Measurements from ENCODE around the gene HSD3B7. TPM values are rescaled to one million over a fixed set of nuclear protein-coding genes. Genes with fewer than 3 reads are reported as not detected.

Gene HSD3B7
- polyA plus RNA-seq, 1 donor = 11.7 TPM

DNA sequence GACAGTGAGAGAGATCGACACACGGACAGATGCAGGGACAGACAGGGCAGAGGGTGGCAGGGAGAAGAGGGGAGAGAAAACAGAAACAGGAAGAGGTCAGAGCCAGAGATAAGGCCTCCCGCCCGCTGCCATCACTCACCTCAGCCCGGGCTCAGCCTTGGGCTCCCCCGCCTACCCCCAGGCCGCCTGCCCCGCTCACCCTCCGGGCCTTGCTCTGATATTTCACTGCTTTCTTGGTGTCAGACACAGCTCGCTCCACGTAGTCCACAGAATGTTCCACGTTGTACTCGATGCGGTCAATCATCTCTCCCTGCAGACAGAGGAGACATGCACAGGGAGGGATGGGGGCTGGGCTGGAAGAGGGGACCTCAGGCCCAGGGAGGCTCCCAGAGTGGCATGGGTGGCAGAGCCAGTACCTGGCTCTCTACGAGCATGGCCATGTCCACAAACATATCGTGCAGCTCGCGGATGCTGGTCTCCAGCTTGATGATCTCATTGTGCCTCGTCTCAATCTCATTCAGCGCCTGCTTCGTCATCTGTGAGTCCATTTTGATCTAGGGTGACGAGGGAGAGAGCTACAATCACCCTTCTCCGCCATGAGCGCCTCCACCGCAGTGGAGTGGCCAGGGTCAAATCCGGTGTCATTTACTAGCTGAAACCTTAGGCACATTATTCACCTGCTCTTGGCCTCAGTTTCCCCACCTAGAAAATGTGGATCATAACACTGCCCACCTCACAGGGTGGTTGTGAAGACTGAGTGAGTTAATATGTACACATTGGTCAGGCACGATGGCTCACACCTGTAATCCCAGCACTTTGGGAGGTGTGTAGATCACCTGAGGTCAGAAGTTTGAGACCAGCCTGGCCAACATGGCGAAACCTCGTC lies 8.2 kb downstream of the HSD3B7 start:
- H3K9me3 ChIP-seq (ENCODE audit: control insufficient read depth, low read depth, low read length) = no peaks in the 10 kb centered on the region
- peaks cover 2% of the 10 kb centered on the region for H3K27me3 ChIP-seq (ENCODE audit: control insufficient read depth, insufficient read depth, low read length)
- WGBS (ENCODE audit: insufficient coverage, low lambda C conversion rate) = no CpG with 5 or more reads among the region's 29 CpGs
- no peak for DNase-seq
- H3K36me3 ChIP-seq (ENCODE audit: control insufficient read depth, insufficient read depth, low read length) = peaks cover 5% of the 10 kb centered on the region
- peaks cover 20% of the 10 kb centered on the region for H3K4me1 ChIP-seq (ENCODE audit: control insufficient read depth, insufficient read depth, low read length)
- H3K27ac ChIP-seq (ENCODE audit: low read length) = no peak overlapping the region
- H3K4me3 ChIP-seq (ENCODE audit: low read length) = no peak overlapping the region

- Histone ChIP-seq H3K4me3 (ENCODE audit: low read length) (no peak overlapping the region), H3K27me3 (ENCODE audit: control insufficient read depth, insufficient read depth, low read length) (peaks cover 2% of the 10 kb centered on the region), H3K9me3 (ENCODE audit: control insufficient read depth, low read depth, low read length) (no peaks in the 10 kb centered on the region), H3K4me1 (ENCODE audit: control insufficient read depth, insufficient read depth, low read length) (peaks cover 35% of the 10 kb centered on the region), H3K36me3 (ENCODE audit: control insufficient read depth, insufficient read depth, low read length) (no peaks in the 10 kb centered on the region), H3K27ac (ENCODE audit: low read length) (no peak overlapping the region)
- no peak for DNase-seq
- 100% methylated on average over 1 of the region's 11 CpGs for WGBS (ENCODE audit: insufficient coverage, low lambda C conversion rate)
Measured at GRCh38 chr16:30995927-30996323, 10.9 kb downstream of the HSD3B7 start.

DNA sequence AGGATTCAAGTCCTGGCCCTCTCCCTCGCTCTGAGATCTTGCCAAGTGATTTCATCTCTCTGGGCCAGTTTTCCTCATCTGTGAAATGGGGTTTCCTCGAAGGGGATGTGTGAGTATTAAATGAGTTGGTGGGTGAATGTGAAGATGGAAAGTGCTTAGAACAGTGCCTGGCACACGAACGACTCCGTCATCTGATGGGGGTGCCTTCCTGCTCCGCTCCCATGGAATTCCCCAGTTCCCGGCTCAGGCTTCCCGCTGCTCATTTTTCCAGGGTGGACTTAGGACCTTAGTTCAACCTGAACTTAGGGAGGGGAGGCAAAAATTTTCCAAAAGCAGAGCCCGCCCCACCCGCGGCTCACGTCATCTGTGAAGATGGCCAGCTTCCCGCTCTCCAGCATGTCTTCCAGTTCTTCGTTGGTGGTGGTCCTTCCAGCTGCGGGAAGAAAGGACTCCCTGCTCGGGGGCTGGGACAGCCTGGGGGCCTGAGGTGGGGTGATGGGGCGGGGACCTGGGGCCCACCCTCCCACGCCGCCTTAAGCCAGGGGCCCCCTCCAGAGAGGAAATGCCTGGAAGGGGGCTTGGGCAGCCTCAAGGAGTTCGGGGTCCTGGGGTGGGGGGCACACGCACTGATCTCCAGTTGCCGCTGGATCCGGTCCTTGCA lies 11.4 kb downstream of the HSD3B7 start:
- Histone ChIP-seq H3K4me1 (ENCODE audit: control insufficient read depth, insufficient read depth, low read length) (peaks cover 36% of the 10 kb centered on the region), H3K36me3 (ENCODE audit: control insufficient read depth, insufficient read depth, low read length) (no peaks in the 10 kb centered on the region), H3K9me3 (ENCODE audit: control insufficient read depth, low read depth, low read length) (no peaks in the 10 kb centered on the region), H3K27ac (ENCODE audit: low read length) (no peak overlapping the region), H3K4me3 (ENCODE audit: low read length) (peak overlapping the region; percentile 52), H3K27me3 (ENCODE audit: control insufficient read depth, insufficient read depth, low read length) (peaks cover 2% of the 10 kb centered on the region)
- DNase-seq = peak in 1 of 2 donors; percentile 71
- WGBS (ENCODE audit: insufficient coverage, low lambda C conversion rate) = no CpG with 5 or more reads among the region's 23 CpGs

GRCh38 chr16:30996985-30997724 lies 12.1 kb downstream of the HSD3B7 start:
- DNase-seq = peak in 1 of 2 donors; percentile 77

GRCh38 chr16:30997725-30998711 lies 13.0 kb downstream of the HSD3B7 start:
- Histone ChIP-seq H3K4me1 (ENCODE audit: control insufficient read depth, insufficient read depth, low read length) (peaks cover 40% of the 10 kb centered on the region), H3K27me3 (ENCODE audit: control insufficient read depth, insufficient read depth, low read length) (peaks cover 5% of the 10 kb centered on the region), H3K9me3 (ENCODE audit: control insufficient read depth, low read depth, low read length) (no peaks in the 10 kb centered on the region), H3K4me3 (ENCODE audit: low read length) (peak overlapping the region; percentile 52), H3K27ac (ENCODE audit: low read length) (peak overlapping the region; percentile 35), H3K36me3 (ENCODE audit: control insufficient read depth, insufficient read depth, low read length) (no peaks in the 10 kb centered on the region)
- WGBS (ENCODE audit: insufficient coverage, low lambda C conversion rate) = 50% methylated on average over 4 of the region's 21 CpGs
- DNase-seq = peak in 1 of 2 donors; percentile 30

More at GRCh38 chr16:30996985-30997724, 12.1 kb downstream of the HSD3B7 start:
- Histone ChIP-seq H3K27ac (ENCODE audit: low read length) (no peak overlapping the region), H3K4me1 (ENCODE audit: control insufficient read depth, insufficient read depth, low read length) (peaks cover 40% of the 10 kb centered on the region), H3K36me3 (ENCODE audit: control insufficient read depth, insufficient read depth, low read length) (no peaks in the 10 kb centered on the region), H3K27me3 (ENCODE audit: control insufficient read depth, insufficient read depth, low read length) (peaks cover 2% of the 10 kb centered on the region), H3K9me3 (ENCODE audit: control insufficient read depth, low read depth, low read length) (no peaks in the 10 kb centered on the region), H3K4me3 (ENCODE audit: low read length) (peak overlapping the region; percentile 52)
- WGBS (ENCODE audit: insufficient coverage, low lambda C conversion rate) = no CpG with 5 or more reads among the region's 60 CpGs

GRCh38 chr16:30998852-30999761 lies 14.1 kb downstream of the HSD3B7 start:
- Histone ChIP-seq H3K4me3 (ENCODE audit: low read length) (no peak overlapping the region), H3K36me3 (ENCODE audit: control insufficient read depth, insufficient read depth, low read length) (no peaks in the 10 kb centered on the region), H3K27ac (ENCODE audit: low read length) (peak overlapping the region; percentile 60), H3K9me3 (ENCODE audit: control insufficient read depth, low read depth, low read length) (no peaks in the 10 kb centered on the region), H3K4me1 (ENCODE audit: control insufficient read depth, insufficient read depth, low read length) (peaks cover 40% of the 10 kb centered on the region), H3K27me3 (ENCODE audit: control insufficient read depth, insufficient read depth, low read length) (peaks cover 5% of the 10 kb centered on the region)
- no CpG with 5 or more reads among the region's 6 CpGs for WGBS (ENCODE audit: insufficient coverage, low lambda C conversion rate)
- peak; percentile 54 to 85 for DNase-seq

- DNase-seq = no peak
- peaks cover 40% of the 10 kb centered on the region for H3K4me1 ChIP-seq (ENCODE audit: control insufficient read depth, insufficient read depth, low read length)
- H3K9me3 ChIP-seq (ENCODE audit: control insufficient read depth, low read depth, low read length) = no peaks in the 10 kb centered on the region
- WGBS (ENCODE audit: insufficient coverage, low lambda C conversion rate) = no CpG with 5 or more reads among the region's 19 CpGs
- no peak overlapping the region for H3K27ac ChIP-seq (ENCODE audit: low read length)
- no peak overlapping the region for H3K4me3 ChIP-seq (ENCODE audit: low read length)
- H3K27me3 ChIP-seq (ENCODE audit: control insufficient read depth, insufficient read depth, low read length) = peaks cover 9% of the 10 kb centered on the region
- H3K36me3 ChIP-seq (ENCODE audit: control insufficient read depth, insufficient read depth, low read length) = no peaks in the 10 kb centered on the region
Measured at GRCh38 chr16:31000671-31001382, 15.8 kb downstream of the HSD3B7 start.

DNA sequence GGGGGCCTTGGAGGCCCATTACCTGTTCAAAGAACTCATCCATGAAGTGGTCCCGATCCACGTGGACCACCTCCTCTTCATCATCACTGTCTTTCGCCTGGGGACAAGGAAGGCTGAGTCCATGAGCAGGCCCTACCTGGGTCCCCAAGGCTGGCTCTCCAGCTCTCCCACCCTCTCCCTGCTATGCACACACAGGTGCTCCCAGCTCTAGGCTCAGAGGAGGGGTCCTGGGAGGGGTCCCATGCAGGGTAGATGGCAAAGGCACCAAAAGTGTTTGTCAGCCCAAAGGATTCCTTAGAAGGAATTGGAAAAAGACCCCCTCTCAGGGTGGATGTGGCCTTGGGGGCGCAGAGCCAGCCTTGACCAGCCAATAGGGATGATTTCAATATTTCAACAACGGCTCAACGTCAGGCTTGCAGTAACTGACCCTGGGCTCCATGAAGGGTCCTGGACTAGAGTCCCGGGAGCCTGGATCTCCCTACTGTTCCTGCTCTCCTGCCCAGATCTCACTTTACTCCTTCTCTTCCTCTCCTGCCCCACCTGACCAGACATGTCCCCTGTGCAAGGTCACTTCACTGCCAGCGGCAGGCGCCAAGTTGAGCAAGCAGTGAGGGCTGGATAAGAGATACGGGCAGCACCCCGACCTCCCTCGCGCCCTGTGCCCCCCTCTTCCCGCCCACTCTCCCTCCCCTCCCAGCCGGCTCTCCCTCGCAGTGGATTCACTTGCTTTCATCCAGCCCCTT lies 16.7 kb downstream of the HSD3B7 start:
- Histone ChIP-seq H3K27me3 (ENCODE audit: control insufficient read depth, insufficient read depth, low read length) (peaks cover 13% of the 10 kb centered on the region), H3K36me3 (ENCODE audit: control insufficient read depth, insufficient read depth, low read length) (no peaks in the 10 kb centered on the region), H3K9me3 (ENCODE audit: control insufficient read depth, low read depth, low read length) (no peaks in the 10 kb centered on the region), H3K4me3 (ENCODE audit: low read length) (no peak overlapping the region), H3K27ac (ENCODE audit: low read length) (no peak overlapping the region), H3K4me1 (ENCODE audit: control insufficient read depth, insufficient read depth, low read length) (peaks cover 33% of the 10 kb centered on the region)
- WGBS (ENCODE audit: insufficient coverage, low lambda C conversion rate) = 20% methylated on average over 1 of the region's 16 CpGs
- peak in 1 of 2 donors; percentile 51 for DNase-seq

Measured in large intestine (tissue), 3 donors.